ENCODE results near the gene GPR142. TPM values are rescaled to one million over a fixed set of nuclear protein-coding genes. Genes with fewer than 3 reads are reported as not detected.

Gene GPR142
- polyA plus RNA-seq, 1 donor (not counting 4 experiments of a cell fraction or from before 2014, with no cell fraction given), result not detected

DNA sequence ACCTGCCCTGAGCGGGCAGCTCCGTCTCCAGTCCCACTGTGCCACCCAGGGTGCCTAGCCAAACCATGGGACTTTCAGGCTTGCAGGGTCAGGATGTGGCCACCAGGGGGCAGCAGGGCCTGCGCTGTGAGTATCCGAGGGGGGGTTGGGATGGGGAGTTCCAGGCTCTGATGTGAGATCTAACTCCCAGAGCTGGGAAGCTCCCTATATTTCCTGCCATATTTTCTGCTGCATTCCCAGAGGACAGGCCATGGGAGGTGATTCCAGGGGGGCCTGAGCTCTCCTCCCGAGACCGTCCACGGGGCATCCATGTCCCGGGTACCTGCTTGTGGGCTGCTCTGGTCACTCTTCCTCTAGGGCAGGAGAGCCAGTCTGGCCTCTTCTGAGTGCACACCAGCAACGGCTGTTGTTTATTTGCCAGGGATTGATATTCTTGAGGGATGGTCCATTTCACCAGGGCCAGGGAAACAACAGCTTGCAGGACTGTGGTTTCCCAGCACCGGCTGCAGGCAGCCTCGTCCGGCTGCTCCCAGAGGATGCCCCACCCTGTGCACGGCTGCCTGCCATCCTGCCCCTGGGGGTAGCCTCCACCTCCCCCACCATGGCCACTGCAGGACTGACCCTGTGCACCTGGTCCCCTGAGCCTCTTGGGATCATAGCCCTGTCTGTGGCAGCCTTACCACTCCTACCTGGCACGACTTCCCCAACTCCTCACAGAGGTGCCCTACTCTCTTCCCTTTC lies 1.2 kb downstream of the GPR142 start:
- peaks cover 3% of the 10 kb centered on the region for H4K20me1 ChIP-seq (ENCODE audit: control insufficient read depth, extremely low read depth, insufficient read depth, low read length)
- TF ChIP-seq EZH2 (IDR thresholded peaks at IDR 0.05; ENCODE audit: low read length), result no peak
- TF ChIP-seq, protein P1, sequence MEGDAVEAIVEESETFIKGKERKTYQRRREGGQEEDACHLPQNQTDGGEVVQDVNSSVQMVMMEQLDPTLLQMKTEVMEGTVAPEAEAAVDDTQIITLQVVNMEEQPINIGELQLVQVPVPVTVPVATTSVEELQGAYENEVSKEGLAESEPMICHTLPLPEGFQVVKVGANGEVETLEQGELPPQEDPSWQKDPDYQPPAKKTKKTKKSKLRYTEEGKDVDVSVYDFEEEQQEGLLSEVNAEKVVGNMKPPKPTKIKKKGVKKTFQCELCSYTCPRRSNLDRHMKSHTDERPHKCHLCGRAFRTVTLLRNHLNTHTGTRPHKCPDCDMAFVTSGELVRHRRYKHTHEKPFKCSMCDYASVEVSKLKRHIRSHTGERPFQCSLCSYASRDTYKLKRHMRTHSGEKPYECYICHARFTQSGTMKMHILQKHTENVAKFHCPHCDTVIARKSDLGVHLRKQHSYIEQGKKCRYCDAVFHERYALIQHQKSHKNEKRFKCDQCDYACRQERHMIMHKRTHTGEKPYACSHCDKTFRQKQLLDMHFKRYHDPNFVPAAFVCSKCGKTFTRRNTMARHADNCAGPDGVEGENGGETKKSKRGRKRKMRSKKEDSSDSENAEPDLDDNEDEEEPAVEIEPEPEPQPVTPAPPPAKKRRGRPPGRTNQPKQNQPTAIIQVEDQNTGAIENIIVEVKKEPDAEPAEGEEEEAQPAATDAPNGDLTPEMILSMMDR (optimal IDR thresholded peaks at IDR 0.05 in 1 of 3, IDR thresholded peaks at IDR 0.05 in 1 of 3, conservative IDR thresholded peaks at IDR 0.05 in 1 of 3; ENCODE audit: extremely low read depth in 1 of 3, insufficient read depth in 2 of 3, low read length in 3 of 3), result peak; percentile 84 to 97 (median 94)
- H3K79me2 ChIP-seq (ENCODE audit: control insufficient read depth, insufficient read depth, low read length), result no peaks in the 10 kb centered on the region
- no peaks in the 10 kb centered on the region for H3K36me3 ChIP-seq (ENCODE audit: control insufficient read depth in 2 of 2, extremely low read depth in 1 of 2, insufficient read depth in 2 of 2, low read length in 2 of 2)
- FAIRE-seq (no peak), DNase-seq (ENCODE audit: low read depth, low spot score) (no peak)
- no peaks in the 10 kb centered on the region for H3K9me3 ChIP-seq (ENCODE audit: control insufficient read depth, low read depth, low read length)
- no peak overlapping the region for H3K4me2 ChIP-seq (ENCODE audit: control insufficient read depth, extremely low read depth, insufficient read depth, low read depth, low read length)
- H3K27me3 ChIP-seq (ENCODE audit: control insufficient read depth, extremely low read depth, insufficient read depth, low read length), result peaks cover 17% of the 10 kb centered on the region
- no peak overlapping the region for H3K4me3 ChIP-seq (ENCODE audit: control insufficient read depth in 2 of 3, extremely low read depth in 1 of 3, insufficient read depth in 2 of 3, low read depth in 1 of 3, low read length in 3 of 3)
- no peak overlapping the region for H2AFZ ChIP-seq (ENCODE audit: control insufficient read depth, low read length)
- no peak overlapping the region for H3K9ac ChIP-seq (ENCODE audit: control insufficient read depth, extremely low read depth, insufficient read depth, low read length)
- H3K4me1 ChIP-seq (ENCODE audit: control insufficient read depth, extremely low read depth, insufficient read depth, low read length), result peaks cover 4% of the 10 kb centered on the region
- no peak overlapping the region for H3K27ac ChIP-seq (ENCODE audit: control insufficient read depth, insufficient read depth, low read length)
- dilution Hi-C loops (cut with MboI; ENCODE audit: extremely low pct_ligation_motif_present, low sequenced_read_pairs), result no loop called here
- H3K9me1 ChIP-seq (ENCODE audit: control insufficient read depth, extremely low read depth, insufficient read depth, low read length), result no peaks in the 10 kb centered on the region

DNA sequence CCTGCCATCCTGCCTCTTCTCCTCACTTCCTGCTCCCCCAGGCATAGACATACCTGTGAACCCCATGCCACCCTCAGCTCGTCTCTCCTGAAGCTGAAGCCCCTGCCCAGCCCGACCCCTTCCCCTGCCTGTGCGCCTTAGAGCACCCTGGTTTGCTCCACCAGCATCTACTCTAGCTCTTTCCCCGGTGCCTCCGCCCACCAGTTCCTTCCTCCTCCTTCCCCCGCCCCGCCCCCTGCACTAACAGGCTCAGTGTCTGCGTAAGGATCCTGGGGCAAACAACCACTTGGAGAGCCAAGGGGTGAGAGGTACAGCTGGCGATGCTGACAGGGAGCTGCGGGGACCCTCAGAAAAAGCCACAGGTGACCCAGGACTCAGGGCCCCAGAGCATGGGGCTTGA lies 1.9 kb downstream of the GPR142 start:
- H3K36me3 ChIP-seq (ENCODE audit: control insufficient read depth in 2 of 2, extremely low read depth in 1 of 2, insufficient read depth in 2 of 2, low read length in 2 of 2), result no peaks in the 10 kb centered on the region
- no peaks in the 10 kb centered on the region for H3K9me3 ChIP-seq (ENCODE audit: control insufficient read depth, low read depth, low read length)
- DNase-seq (ENCODE audit: low read depth, low spot score) (no peak), FAIRE-seq (no peak)
- no peak overlapping the region for H3K4me2 ChIP-seq (ENCODE audit: control insufficient read depth, extremely low read depth, insufficient read depth, low read depth, low read length)
- H3K4me3 ChIP-seq (ENCODE audit: control insufficient read depth in 2 of 3, extremely low read depth in 1 of 3, insufficient read depth in 2 of 3, low read depth in 1 of 3, low read length in 3 of 3), result no peak overlapping the region
- no peaks in the 10 kb centered on the region for H3K79me2 ChIP-seq (ENCODE audit: control insufficient read depth, insufficient read depth, low read length)
- peaks cover 4% of the 10 kb centered on the region for H3K4me1 ChIP-seq (ENCODE audit: control insufficient read depth, extremely low read depth, insufficient read depth, low read length)
- dilution Hi-C loops (cut with MboI; ENCODE audit: extremely low pct_ligation_motif_present, low sequenced_read_pairs), result no loop called here
- H2AFZ ChIP-seq (ENCODE audit: control insufficient read depth, low read length), result no peak overlapping the region
- peaks cover 3% of the 10 kb centered on the region for H4K20me1 ChIP-seq (ENCODE audit: control insufficient read depth, extremely low read depth, insufficient read depth, low read length)
- peaks cover 17% of the 10 kb centered on the region for H3K27me3 ChIP-seq (ENCODE audit: control insufficient read depth, extremely low read depth, insufficient read depth, low read length)
- no peak overlapping the region for H3K27ac ChIP-seq (ENCODE audit: control insufficient read depth, insufficient read depth, low read length)
- TF ChIP-seq, protein P1 (optimal IDR thresholded peaks at IDR 0.05 in 1 of 3, IDR thresholded peaks at IDR 0.05 in 1 of 3, conservative IDR thresholded peaks at IDR 0.05 in 1 of 3; ENCODE audit: extremely low read depth in 1 of 3, insufficient read depth in 2 of 3, low read length in 3 of 3), result no peak
- no peak for TF ChIP-seq EZH2 (IDR thresholded peaks at IDR 0.05; ENCODE audit: low read length)
- no peaks in the 10 kb centered on the region for H3K9me1 ChIP-seq (ENCODE audit: control insufficient read depth, extremely low read depth, insufficient read depth, low read length)
- H3K9ac ChIP-seq (ENCODE audit: control insufficient read depth, extremely low read depth, insufficient read depth, low read length), result no peak overlapping the region

Data from keratinocyte (primary cell).